ENCODE measurements around the gene ERP44.
"Not testable (repeated sequence)": the region's sequence is repeated elsewhere in the genome, so short reads cannot be mapped to it uniquely, and the experiment has no call there.

ERP44 gene

GRCh38 chr9:100011062-100011681 is 87.6 kb downstream of the ERP44 start:
- DNase-seq (ENCODE audit: low read depth): no peak

DNA sequence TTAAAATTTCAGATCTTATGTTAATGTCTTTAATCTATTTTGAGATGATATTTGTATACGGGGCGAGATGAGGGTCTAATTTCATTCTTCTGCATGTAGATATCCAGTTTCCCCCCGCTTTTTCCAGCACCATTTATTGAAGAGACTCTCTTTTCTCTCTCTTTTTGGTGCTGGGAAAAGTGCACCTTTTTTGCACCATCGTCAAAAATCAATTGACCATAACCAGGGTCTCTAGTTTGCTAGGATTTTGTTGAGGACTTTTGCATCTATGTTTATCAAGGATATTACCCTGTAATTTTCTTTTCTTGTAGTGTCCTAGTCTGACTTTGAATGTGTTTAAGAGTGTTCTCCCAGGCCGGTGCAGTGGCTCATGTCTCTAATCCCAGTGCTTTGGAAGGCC is 99.0 kb downstream of the ERP44 start:
- DNase-seq (ENCODE audit: low read depth): no peak

GRCh38 chr9:99998866-99999265 is 99.9 kb downstream of the ERP44 start:
- DNase-seq (ENCODE audit: low read depth): no peak

- no peak for DNase-seq (ENCODE audit: low read depth)
Measured at GRCh38 chr9:99998266-99998665, 100.5 kb downstream of the ERP44 start.

DNA sequence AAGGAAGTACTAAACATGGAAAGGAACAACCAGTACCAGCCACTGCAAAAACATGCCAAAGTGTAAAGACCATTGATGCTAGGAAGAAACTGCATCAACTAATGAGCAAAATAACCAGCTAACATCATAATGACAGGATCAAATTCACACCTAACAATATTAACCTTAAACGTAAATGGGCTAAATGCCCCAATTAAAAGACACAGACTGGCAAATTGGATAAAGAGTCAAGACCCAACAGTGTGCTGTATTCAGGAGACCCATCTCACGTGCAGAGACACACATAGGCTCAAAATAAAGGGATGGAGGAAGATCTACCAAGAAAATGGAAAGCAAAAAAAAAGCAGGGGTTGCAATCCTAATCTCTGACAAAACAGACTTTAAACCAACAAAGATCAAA is 108.3 kb downstream of the ERP44 start:
- not testable (repeated sequence) for DNase-seq (ENCODE audit: low read depth)

DNA sequence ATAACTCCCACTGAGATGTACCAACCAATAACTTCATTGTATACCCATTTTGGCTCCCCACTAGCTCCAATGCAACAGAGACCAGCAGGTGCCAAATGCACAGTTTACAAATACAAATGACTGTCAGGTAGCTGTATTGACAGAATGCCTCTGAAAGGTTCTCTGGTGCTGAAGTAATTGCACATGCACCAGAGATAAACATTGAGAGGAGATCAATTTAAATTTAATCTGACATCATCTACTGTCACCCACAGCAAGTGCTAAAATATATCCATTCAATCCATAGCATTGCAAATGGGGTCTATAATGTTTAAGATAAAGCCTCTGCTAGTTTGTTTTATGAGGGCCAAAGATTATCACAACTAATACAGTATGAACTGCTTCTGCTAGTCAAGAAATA is 112.2 kb downstream of the ERP44 start:
- DNase-seq (ENCODE audit: low read depth): no peak

DNA sequence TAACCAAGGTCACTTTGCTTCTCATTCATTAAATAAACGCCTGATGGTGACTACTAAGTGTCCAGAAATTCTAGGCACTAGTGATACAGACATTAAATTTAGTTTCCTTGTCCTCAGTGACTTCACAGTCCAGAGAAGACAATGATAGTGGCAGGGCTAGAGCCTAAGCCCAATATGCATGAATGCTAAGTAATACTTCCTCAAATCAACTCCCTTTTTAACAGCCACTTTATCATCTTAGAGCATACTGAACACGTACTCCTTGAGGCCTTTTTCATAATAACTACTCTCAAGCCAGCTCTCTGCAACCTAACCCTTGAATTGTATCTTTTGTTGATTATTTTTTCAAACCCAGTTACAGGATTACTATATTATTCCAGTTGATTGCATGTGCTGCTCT is 118.2 kb downstream of the ERP44 start:
- DNase-seq (ENCODE audit: low read depth): no peak

- no peak for DNase-seq (ENCODE audit: low read depth)
Measured at GRCh38 chr9:99978221-99978620, 120.6 kb downstream of the ERP44 start.

DNA sequence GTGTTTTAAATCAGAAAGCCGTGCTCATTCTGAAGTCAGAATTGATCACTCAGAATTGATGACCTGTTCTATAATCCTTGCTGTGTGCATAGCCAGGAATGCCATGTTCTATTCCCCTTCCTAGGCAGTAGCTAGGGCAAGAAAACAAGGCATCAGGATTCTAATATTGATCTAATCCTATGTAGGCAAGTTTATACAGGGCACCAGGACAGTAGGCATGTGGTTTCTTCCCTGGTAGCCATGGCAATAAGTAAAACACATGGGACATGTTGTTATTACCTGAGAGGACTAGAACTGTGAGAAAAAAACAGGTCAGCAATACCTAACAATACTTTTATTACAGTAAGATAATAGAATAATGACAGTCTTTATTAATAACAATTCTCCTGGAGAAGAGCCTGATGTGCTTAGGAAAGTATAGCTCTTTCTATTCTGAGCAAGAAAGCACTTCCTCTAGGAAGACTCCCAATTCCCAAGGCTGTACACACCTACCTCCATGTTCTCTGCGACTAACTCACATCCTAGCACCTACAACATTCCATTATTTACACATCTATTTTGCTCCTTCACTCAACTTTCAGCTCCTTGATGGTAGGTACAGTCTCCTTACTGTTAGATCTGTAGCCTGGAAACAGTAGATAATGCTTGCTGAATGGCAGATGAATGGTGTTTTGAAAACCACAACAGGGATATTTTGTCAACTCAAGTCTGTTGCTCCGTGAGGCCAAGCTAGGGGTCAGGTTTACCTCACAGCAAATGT is 121.6 kb downstream of the ERP44 start:
- DNase-seq (ENCODE audit: low read depth): no peak

DNA sequence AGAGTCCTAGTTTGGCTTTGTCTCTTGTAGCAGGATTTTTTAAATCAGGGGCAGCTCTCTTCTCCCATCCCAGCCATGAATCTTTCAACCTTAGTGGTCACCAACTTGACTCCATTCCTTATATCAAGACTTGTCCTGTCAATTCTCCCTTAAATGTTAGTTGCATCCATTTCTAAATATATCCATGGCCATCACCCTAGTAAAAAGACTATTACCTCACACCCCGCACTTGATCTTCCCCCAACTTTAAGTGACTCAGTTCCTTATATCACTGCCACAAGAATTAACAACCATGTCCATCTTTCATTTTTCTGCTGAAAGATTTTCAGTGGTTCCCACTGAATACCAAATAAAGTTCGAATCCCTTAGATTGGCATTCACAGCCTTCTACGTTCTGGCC is 125.3 kb downstream of the ERP44 start:
- no peak for DNase-seq (ENCODE audit: low read depth)

DNA sequence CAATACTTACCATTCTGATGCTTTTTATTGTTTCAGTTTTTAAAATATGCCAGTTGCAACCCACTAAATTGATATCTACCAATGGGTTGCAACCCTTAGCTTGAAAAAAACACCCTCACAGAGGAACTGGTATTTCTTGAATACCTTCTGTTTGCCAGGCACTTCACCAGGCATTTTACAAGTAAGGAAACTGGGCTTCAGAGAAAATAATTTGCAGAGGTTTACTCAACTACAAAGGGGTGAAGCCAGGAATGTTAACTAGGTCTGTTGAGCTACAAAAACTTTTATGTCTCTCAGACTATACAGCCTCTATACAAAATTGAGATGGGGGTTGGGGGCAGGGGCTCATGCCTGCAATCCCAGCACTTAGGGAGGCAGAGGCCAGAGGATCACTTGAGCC is 127.4 kb downstream of the ERP44 start:
- DNase-seq (ENCODE audit: low read depth): no peak

GRCh38 chr9:99970481-99970880 is 128.3 kb downstream of the ERP44 start:
- DNase-seq (ENCODE audit: low read depth): no peak

- no peak for DNase-seq (ENCODE audit: low read depth)
Measured at GRCh38 chr9:99967457-99967856, 131.3 kb downstream of the ERP44 start.

DNA sequence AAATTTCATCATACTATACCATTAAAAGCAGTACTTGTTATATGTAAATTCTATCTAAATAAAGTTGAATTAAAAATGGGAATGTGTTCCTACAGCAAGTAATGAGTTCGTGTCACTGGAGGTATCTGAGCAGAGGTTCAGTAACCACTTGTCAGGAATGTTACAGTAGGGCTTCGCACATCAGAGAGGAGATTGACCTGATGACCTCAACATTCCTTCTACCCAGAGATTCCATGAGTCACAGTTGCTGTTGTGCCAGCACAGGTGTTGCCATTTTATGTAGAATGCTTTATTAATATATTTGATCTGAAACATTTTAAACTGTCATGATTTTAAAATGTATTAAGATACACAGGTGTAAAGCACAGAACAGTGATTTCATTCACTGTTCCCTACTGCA is 132.1 kb downstream of the ERP44 start:
- DNase-seq (ENCODE audit: low read depth): no peak

DNA sequence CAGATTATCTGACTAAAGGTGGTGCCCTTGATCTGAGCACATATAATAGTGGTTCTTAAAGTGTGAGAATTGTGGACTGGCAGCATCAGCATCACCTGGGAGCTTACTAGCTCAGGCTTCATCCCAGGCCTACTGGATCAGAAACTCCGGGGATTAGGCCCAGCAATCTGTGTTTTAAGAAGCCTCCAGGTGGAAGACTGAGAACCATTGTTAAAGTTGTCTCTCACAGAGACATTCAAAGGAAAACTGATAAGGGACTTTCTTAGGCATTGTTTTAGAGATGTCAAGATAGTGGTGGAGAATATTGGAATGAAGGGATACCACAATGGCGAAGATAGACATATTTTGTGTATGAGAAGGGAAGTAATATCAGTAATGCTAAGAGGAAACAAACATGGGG is 132.8 kb downstream of the ERP44 start:
- no peak for DNase-seq (ENCODE audit: low read depth)

- no peak for DNase-seq (ENCODE audit: low read depth)
Measured at GRCh38 chr9:99964336-99964735, 134.5 kb downstream of the ERP44 start.

DNA sequence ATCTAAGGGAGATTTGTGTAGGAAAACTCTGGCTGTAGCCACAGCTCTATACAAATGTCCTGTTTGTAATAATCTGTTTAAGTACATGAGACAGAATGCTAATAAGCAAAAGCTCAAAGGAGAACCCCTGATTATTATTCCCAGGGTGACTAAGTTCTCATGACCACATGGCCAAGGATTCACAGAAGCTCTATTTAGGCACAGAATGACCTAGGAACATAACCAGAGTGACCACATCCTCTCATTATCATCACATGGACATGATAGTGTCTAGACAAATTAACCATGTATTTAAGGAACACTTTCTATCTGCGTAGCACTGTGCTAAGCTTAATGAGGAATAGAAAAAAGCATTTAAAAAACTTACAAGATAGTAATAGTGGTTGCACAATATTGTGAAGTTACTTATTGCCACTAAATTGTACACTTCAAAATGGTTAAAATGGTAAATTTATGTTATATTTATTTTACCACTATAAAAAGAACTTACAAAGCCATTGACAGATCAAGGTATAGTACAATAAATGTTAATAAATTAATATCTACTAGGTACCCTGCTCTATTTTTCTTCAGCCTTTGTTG is 136.0 kb downstream of the ERP44 start:
- DNase-seq (ENCODE audit: low read depth): no peak

DNA sequence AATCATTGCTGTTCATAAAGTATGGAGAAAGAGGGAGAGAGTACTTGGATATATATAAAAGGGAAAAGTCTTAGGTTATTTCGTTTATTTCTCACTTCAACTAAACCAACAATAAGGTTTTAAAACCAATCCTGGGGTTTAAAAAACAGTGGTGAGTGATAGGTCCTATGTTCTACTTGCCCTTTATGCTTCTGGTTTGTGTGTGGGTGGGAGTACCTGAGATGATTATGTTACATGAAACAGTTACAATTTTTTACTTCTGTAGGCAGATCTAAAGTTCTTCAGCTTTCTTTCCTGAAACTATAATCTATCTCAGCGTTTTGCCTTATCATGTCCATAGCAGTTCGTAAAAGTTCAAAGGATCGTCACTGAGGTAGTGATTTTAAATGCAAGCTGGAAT is 143.2 kb downstream of the ERP44 start:
- DNase-seq (ENCODE audit: low read depth): no peak

DNA sequence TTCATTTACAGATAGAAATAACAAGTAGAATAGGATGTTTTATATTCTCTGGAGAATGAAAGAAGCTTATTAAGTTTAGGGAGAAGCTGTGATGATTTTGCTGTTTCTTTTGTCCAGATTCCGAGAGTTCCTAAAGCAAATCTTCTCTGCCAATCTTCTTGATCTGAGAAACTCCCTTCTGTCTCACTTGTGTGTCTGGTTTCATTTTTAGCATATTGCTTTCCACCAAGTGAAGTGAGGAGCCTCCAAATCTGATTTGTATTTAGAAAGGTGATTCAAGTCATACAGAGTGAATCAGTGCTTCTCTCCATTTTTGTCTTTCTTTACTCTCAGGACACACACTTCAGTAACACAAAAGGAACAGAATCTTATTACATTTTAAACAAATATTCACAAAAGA is 144.0 kb downstream of the ERP44 start:
- no peak for DNase-seq (ENCODE audit: low read depth)

DNA sequence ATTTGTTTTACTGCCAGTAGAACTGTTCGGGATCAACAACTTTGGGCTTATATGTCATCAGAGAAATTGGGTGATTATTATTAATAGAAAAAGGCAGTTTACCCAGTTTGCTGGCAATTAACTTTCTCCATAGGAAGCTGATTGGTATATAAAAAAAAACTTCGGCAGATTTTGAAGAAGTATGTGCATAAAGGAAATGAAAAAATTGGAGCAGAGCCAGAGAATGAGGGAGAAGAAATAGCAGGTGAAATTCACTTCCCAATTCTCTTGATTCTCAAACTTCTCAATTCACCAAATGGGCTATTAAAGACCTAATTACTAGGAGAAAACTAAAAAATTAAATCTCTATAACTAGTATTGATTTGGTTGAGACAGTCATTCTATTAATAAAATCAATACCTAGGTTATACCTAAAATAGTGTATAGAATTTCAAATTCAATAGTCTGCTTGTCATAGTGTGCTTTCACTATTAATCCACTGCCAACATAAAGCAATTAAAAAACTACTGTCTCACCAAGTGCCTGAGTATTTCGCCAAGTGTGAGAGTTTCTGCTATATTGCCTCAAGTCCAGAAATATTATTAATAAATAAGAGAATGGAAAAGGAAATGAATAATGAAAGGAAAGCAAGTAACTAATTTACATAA is 144.8 kb downstream of the ERP44 start:
- no peak for DNase-seq (ENCODE audit: low read depth)

DNA sequence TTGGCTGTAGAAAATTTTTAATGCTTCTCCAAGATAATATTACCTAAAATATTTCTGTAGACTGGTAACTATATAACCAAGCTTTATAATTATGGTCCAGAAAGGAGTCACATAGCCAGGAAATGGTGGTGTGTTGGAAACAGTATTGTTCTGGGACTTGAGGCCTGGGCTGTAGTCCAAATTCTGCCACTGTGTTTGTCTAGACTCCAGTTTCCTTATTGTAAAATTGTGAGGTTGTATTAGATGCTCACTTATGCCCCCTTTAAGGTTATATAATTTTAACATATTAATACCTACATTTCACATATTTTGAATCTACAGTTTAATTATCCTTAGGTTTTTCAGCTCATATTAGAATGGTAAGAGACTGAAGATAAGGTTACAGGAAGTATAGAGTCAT is 149.9 kb downstream of the ERP44 start:
- no peak for DNase-seq (ENCODE audit: low read depth)

GRCh38 chr9:99948482-99948881 is 150.3 kb downstream of the ERP44 start:
- no peak for DNase-seq (ENCODE audit: low read depth)

DNA sequence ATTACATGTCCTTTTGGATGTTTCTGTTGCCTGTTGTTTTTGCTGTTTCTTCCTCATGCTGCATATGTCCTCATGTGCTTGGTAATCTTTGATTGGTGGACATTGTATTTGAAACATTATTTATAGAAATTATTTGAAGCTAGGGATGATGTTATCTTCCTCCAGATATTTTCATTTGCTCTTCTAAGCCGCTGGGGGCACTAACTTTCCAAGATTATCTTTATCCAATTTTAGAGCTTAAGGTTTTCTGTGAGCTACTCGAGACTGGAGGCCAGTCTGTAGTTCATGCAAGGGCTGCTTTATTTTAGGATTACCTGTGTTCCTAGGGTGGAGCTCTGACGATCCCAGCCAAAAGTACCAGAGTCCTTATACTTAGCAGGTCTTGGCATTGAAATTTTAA is 151.4 kb downstream of the ERP44 start:
- no peak for DNase-seq (ENCODE audit: low read depth)
